ENCODE measurements around the gene CMPK2. TPM values are rescaled to one million over a fixed set of nuclear protein-coding genes. Genes with fewer than 3 reads are reported as not detected.
"Not testable (repeated sequence)": the region's sequence is repeated elsewhere in the genome, so short reads cannot be mapped to it uniquely, and the experiment has no call there.

The CMPK2 gene
- polyA plus RNA-seq, 2 donors: 0.71 to 0.96 TPM

DNA sequence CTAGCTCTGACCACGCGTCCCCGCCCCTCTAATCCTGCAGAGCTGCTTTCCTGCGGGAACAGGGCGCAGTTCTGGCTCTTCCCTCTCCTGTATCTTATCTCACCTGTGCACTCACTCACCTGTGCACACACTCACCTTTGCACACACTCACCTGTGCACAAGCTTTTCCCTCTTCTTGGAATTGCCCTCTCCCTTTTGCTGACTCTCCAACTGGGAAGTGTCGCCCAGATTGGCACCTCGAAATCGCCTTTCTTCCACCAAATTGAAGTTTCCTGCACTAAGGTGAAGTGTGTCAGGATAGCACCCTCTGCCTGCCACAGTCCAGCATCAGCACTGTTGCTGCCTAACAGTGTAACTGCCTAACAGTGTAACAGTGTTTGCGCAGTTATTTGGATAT lies 566 bp upstream of the CMPK2 start:
- 5 to 6% methylated on average over 9 of the region's 9 CpGs for WGBS, 2 donors
- Histone ChIP-seq H3K36me3 (ENCODE audit: control insufficient read depth in 2 of 2, insufficient read depth in 2 of 2, low read length in 1 of 2) (no peaks in the 10 kb centered on the region), H3K27ac (ENCODE audit: low read depth in 2 of 2, low read length in 1 of 2) (peak overlapping the region; percentile 66 to 74), H3K4me1 (ENCODE audit: control insufficient read depth in 2 of 2, insufficient read depth in 2 of 2, low read length in 1 of 2) (no peaks in the 10 kb centered on the region), H3K4me3 (ENCODE audit: low read depth in 1 of 2, low read length in 2 of 2) (peak overlapping the region; percentile 66 to 76), H3K9me3 (ENCODE audit: control insufficient read depth in 2 of 2, insufficient read depth in 1 of 2, low read depth in 1 of 2, low read length in 1 of 2) (no peaks in the 10 kb centered on the region), H3K27me3 (ENCODE audit: control insufficient read depth in 1 of 2, insufficient read depth in 2 of 2, low read length in 2 of 2) (no peaks in the 10 kb centered on the region)

DNA sequence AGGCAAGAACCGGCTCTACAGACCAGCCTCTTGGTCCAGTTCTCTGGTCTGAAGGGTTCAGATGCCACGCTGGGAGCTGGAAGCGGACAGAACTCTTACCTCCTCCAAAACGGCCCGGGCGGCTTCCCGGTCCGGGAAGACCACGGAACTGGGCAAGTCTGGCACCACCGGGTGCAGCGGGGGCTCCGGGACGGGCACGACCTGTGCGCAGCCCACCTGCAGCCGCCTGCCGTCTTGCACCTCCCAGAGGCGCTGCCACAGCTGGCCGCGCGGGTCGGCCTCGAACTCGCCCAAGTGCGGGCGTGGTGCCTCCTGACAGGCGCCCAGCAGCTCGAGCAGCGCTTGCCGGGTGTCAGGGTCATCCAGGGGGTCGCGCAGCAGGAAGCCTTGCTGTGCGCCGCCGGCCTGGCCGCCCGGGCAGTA lies 773 bp downstream of the CMPK2 start:
- Histone ChIP-seq H3K27me3 (ENCODE audit: control insufficient read depth in 1 of 2, insufficient read depth in 2 of 2, low read length in 2 of 2) (no peaks in the 10 kb centered on the region), H3K9me3 (ENCODE audit: control insufficient read depth in 2 of 2, insufficient read depth in 1 of 2, low read depth in 1 of 2, low read length in 1 of 2) (peaks cover 0 to 2% of the 10 kb centered on the region in 2 donors), H3K36me3 (ENCODE audit: control insufficient read depth in 2 of 2, insufficient read depth in 2 of 2, low read length in 1 of 2) (no peaks in the 10 kb centered on the region), H3K27ac (ENCODE audit: low read depth in 2 of 2, low read length in 1 of 2) (peak overlapping the region; percentile 66 to 74), H3K4me1 (ENCODE audit: control insufficient read depth in 2 of 2, insufficient read depth in 2 of 2, low read length in 1 of 2) (no peaks in the 10 kb centered on the region), H3K4me3 (ENCODE audit: low read depth in 1 of 2, low read length in 2 of 2) (peak overlapping the region; percentile 66 to 76)
- 8% methylated on average over 32 to 37 of the region's 37 CpGs for WGBS, 2 donors

DNA sequence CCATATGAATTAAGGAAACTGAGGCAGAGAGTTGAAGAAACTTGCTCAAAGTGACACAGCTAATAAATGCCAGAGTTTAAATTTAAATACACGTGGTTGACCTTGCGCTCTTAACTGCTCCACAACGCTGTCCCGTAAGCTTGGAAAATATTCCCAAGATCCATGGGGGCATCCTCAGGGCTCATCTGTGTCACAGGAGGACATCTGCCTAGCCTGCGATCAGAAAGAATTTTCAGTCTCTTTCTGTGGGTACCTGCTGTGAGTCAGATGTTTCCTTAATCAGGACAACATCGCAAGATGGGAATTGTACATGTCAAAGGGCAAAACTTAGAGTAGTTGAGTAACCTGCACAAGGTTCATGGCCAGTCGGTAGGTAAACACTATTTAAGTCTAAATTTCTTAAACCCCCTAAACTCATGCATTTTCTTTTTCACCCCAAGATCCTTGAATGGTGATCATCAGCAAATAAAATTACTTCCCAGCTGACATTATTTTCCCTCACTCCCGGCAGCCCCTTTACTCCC lies 1.4 kb downstream of the CMPK2 start:
- Histone ChIP-seq H3K27ac (ENCODE audit: low read depth in 2 of 2, low read length in 1 of 2) (peak overlapping the region in 1 of 2 donors; percentile 66), H3K9me3 (ENCODE audit: control insufficient read depth in 2 of 2, insufficient read depth in 1 of 2, low read depth in 1 of 2, low read length in 1 of 2) (peaks cover 0 to 2% of the 10 kb centered on the region in 2 donors), H3K4me1 (ENCODE audit: control insufficient read depth in 2 of 2, insufficient read depth in 2 of 2, low read length in 1 of 2) (no peaks in the 10 kb centered on the region), H3K4me3 (ENCODE audit: low read depth in 1 of 2, low read length in 2 of 2) (no peak overlapping the region), H3K36me3 (ENCODE audit: control insufficient read depth in 2 of 2, insufficient read depth in 2 of 2, low read length in 1 of 2) (no peaks in the 10 kb centered on the region), H3K27me3 (ENCODE audit: control insufficient read depth in 1 of 2, insufficient read depth in 2 of 2, low read length in 2 of 2) (no peaks in the 10 kb centered on the region)
- WGBS, 2 donors: 63 to 73% methylated on average over 8 of the region's 8 CpGs

DNA sequence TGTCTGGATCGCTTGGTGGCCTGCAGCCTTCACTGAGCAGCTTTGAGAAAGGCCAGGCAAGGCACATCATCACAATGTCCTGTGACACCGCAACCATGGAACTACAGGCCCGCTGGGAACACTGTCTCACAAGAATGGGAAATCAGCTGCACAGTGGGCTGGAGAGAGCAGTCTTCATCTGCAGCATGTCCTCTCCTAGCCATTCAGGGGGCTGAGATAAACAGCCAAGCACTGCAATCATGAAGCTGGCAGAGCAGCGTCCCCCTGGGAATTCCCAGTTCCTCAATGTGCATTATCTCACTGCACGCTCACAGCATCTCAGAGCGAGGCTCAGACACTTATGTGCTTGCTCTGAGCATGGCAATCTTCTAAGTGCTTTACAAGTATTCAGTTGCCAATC lies 1.9 kb downstream of the CMPK2 start:
- WGBS, 2 donors: 83 to 85% methylated on average over 6 of the region's 6 CpGs
- H3K36me3 ChIP-seq (ENCODE audit: control insufficient read depth in 2 of 2, insufficient read depth in 2 of 2, low read length in 1 of 2): no peaks in the 10 kb centered on the region
- H3K4me3 ChIP-seq (ENCODE audit: low read depth in 1 of 2, low read length in 2 of 2): no peak overlapping the region

DNA sequence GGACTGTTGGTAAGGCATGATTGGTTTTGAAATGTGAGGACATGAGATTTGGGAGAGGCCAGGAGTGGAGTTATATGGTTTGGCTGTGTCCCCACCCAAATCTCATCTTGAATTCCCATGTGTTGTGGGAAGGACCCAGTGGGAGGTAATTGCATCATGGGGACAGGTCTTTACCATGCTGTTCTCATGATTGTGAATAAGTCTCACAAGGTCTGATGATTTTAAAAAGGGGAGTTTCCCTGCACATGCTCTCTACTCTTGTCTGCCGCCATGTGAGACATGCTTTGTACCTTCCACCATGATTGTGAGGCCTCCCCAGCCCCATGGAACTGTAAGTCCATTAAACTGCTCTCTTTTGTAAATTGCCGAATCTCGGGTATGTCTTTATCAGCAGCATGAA lies 5.4 kb downstream of the CMPK2 start:
- Histone ChIP-seq H3K27me3 (ENCODE audit: control insufficient read depth in 1 of 2, insufficient read depth in 2 of 2, low read length in 2 of 2) (no peaks in the 10 kb centered on the region), H3K27ac (ENCODE audit: low read depth in 2 of 2, low read length in 1 of 2) (no peak overlapping the region), H3K4me1 (ENCODE audit: control insufficient read depth in 2 of 2, insufficient read depth in 2 of 2, low read length in 1 of 2) (no peaks in the 10 kb centered on the region), H3K9me3 (ENCODE audit: control insufficient read depth in 2 of 2, insufficient read depth in 1 of 2, low read depth in 1 of 2, low read length in 1 of 2) (peaks cover 0 to 2% of the 10 kb centered on the region in 2 donors), H3K4me3 (ENCODE audit: low read depth in 1 of 2, low read length in 2 of 2) (no peak overlapping the region), H3K36me3 (ENCODE audit: control insufficient read depth in 2 of 2, insufficient read depth in 2 of 2, low read length in 1 of 2) (no peaks in the 10 kb centered on the region)
- WGBS, 2 donors: 95 to 99% methylated on average over 3 of the region's 3 CpGs

More for the DNA sequence above, 1.9 kb downstream of the CMPK2 start:
- no peak overlapping the region for H3K27ac ChIP-seq (ENCODE audit: low read depth in 2 of 2, low read length in 1 of 2)
- H3K4me1 ChIP-seq (ENCODE audit: control insufficient read depth in 2 of 2, insufficient read depth in 2 of 2, low read length in 1 of 2): no peaks in the 10 kb centered on the region
- peaks cover 0 to 2% of the 10 kb centered on the region in 2 donors for H3K9me3 ChIP-seq (ENCODE audit: control insufficient read depth in 2 of 2, insufficient read depth in 1 of 2, low read depth in 1 of 2, low read length in 1 of 2)
- no peaks in the 10 kb centered on the region for H3K27me3 ChIP-seq (ENCODE audit: control insufficient read depth in 1 of 2, insufficient read depth in 2 of 2, low read length in 2 of 2)

DNA sequence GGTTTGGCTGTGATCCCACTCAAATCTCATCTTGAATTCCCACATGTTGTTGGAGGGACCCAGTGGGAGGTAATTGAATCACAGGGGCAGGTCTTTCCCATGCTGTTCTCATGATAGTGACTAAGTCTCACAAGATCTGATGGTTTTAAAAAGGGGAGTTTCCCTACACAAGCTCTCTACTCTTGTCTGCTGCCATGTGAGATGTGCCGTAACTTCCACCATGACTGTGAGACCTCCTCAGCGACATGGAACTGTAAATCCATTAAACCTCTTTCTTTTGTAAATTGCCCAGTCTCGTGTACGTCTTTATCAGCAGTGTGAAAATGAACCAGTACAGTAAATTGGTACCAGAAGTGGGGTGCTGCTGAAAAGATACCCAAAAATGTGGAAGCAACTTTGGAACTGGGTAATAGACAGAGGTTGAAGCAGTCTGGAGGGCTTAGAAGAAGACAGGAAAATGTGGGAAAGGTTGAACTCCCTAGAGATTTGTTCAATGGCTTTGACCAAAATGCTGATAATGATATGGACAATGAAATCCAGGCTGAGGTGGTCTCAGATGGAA lies 7.2 kb downstream of the CMPK2 start:
- not testable (repeated sequence) for H3K9me3 ChIP-seq (ENCODE audit: control insufficient read depth in 2 of 2, insufficient read depth in 1 of 2, low read depth in 1 of 2, low read length in 1 of 2); H3K4me3 ChIP-seq (ENCODE audit: low read depth in 1 of 2, low read length in 2 of 2); H3K4me1 ChIP-seq (ENCODE audit: control insufficient read depth in 2 of 2, insufficient read depth in 2 of 2, low read length in 1 of 2); H3K36me3 ChIP-seq (ENCODE audit: control insufficient read depth in 2 of 2, insufficient read depth in 2 of 2, low read length in 1 of 2); H3K27ac ChIP-seq (ENCODE audit: low read depth in 2 of 2, low read length in 1 of 2); H3K27me3 ChIP-seq (ENCODE audit: control insufficient read depth in 1 of 2, insufficient read depth in 2 of 2, low read length in 2 of 2)
- 94 to 98% methylated on average over 4 of the region's 4 CpGs for WGBS, 2 donors

DNA sequence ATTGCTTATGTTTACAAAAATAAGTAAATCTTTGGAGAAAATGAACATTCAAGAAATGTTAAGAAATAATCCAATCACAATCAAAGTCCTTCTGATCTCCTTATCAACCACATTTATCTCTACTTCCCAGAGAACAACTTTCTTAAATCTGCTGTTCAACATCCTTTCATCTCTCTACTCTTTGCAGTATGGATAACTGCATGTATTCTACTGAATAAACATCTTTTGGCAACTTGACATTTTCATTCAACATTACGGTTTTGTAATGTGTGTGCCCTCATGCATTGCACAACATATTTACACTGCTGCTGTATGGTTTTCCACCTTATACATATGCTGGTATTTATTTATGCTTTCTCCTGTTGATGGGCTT lies 9.2 kb downstream of the CMPK2 start:
- no peaks in the 10 kb centered on the region for H3K27me3 ChIP-seq (ENCODE audit: control insufficient read depth in 1 of 2, insufficient read depth in 2 of 2, low read length in 2 of 2)
- no peak overlapping the region for H3K27ac ChIP-seq (ENCODE audit: low read depth in 2 of 2, low read length in 1 of 2)
- WGBS, 2 donors: 62 to 67% methylated on average over 1 of the region's 1 CpG
- no peak overlapping the region for H3K4me3 ChIP-seq (ENCODE audit: low read depth in 1 of 2, low read length in 2 of 2)
- H3K36me3 ChIP-seq (ENCODE audit: control insufficient read depth in 2 of 2, insufficient read depth in 2 of 2, low read length in 1 of 2): no peaks in the 10 kb centered on the region
- peaks cover 0 to 2% of the 10 kb centered on the region in 2 donors for H3K9me3 ChIP-seq (ENCODE audit: control insufficient read depth in 2 of 2, insufficient read depth in 1 of 2, low read depth in 1 of 2, low read length in 1 of 2)
- no peaks in the 10 kb centered on the region for H3K4me1 ChIP-seq (ENCODE audit: control insufficient read depth in 2 of 2, insufficient read depth in 2 of 2, low read length in 1 of 2)

DNA sequence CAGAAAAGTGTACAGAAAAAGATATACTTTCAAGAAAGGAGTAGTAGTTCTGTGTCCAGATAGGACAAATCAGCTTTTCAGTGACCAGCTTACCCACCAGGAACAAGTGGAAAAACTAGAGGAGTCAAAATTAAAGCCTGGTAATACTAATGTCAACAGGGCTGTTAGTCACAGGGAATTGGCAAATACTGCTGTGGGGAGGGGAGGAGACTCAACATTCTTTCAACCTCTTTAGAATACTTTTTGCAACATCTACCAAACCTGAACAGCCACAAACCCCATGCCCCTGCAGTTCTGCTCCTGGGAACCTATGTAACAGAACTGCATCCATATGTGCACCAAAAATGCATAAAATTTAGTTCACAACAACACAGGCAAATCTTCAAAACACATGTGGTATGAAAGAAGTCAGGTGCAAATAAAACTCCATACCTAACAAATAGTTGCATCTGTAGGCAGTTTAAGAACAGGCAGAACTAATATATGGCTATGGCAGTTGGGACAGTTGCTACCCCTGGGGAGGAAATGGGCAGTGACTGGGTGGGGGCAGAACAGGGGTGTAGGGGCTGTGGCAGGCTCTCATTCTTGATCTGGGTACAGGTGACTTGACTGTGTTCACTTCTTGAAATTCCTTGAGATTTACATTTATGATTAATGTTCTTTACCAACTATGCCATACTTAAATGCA lies 9.7 kb downstream of the CMPK2 start:
- Histone ChIP-seq H3K36me3 (ENCODE audit: control insufficient read depth in 2 of 2, insufficient read depth in 2 of 2, low read length in 1 of 2) (no peaks in the 10 kb centered on the region), H3K27ac (ENCODE audit: low read depth in 2 of 2, low read length in 1 of 2) (no peak overlapping the region), H3K4me3 (ENCODE audit: low read depth in 1 of 2, low read length in 2 of 2) (no peak overlapping the region), H3K9me3 (ENCODE audit: control insufficient read depth in 2 of 2, insufficient read depth in 1 of 2, low read depth in 1 of 2, low read length in 1 of 2) (peaks cover 0 to 6% of the 10 kb centered on the region in 2 donors), H3K4me1 (ENCODE audit: control insufficient read depth in 2 of 2, insufficient read depth in 2 of 2, low read length in 1 of 2) (no peaks in the 10 kb centered on the region), H3K27me3 (ENCODE audit: control insufficient read depth in 1 of 2, insufficient read depth in 2 of 2, low read length in 2 of 2) (no peaks in the 10 kb centered on the region)

DNA sequence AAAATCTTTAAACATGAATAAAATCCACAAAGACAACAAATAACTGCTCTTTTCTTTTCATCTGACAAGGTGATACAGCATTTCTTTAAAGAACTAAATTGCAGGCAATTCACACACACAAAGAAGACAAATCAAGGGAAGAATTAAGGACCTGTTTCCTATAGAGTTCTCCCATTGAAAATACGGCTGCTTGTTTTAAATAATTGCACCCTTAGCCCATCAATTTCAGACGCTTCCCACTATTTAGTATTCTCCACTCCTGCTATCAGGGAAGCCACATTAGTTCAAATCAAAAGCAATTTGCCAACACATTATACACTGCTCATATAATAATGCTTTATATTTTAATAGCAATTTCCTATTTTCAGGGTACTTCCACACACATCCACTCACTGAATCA lies 11.3 kb downstream of the CMPK2 start:
- peaks cover 0 to 5% of the 10 kb centered on the region in 2 donors for H3K9me3 ChIP-seq (ENCODE audit: control insufficient read depth in 2 of 2, insufficient read depth in 1 of 2, low read depth in 1 of 2, low read length in 1 of 2)
- H3K36me3 ChIP-seq (ENCODE audit: control insufficient read depth in 2 of 2, insufficient read depth in 2 of 2, low read length in 1 of 2): no peaks in the 10 kb centered on the region
- no peaks in the 10 kb centered on the region for H3K27me3 ChIP-seq (ENCODE audit: control insufficient read depth in 1 of 2, insufficient read depth in 2 of 2, low read length in 2 of 2)
- WGBS, 2 donors: 79 to 95% methylated on average over 2 of the region's 2 CpGs
- no peak overlapping the region for H3K27ac ChIP-seq (ENCODE audit: low read depth in 2 of 2, low read length in 1 of 2)
- no peaks in the 10 kb centered on the region for H3K4me1 ChIP-seq (ENCODE audit: control insufficient read depth in 2 of 2, insufficient read depth in 2 of 2, low read length in 1 of 2)
- H3K4me3 ChIP-seq (ENCODE audit: low read depth in 1 of 2, low read length in 2 of 2): no peak overlapping the region

DNA sequence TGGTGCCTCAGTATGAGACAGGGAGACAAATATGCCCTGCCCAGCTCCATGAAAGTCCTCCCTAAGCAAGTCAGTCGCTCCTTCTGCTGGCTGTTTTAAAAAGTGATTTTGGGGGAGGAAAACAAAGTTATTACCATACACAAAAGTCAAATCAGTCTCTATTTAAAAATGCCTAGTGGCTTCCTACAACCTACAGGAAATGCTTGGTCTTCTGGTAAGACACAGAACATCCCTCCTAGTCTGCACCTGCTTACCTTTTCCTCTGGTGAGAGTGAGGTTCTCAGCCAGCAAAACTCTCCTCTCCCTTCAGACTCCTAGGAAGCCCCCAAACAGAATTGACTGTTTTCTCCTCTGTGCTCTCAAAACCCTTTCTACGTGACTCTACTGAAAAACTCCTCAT lies 13.5 kb downstream of the CMPK2 start:
- H3K27me3 ChIP-seq (ENCODE audit: control insufficient read depth in 1 of 2, insufficient read depth in 2 of 2, low read length in 2 of 2): no peaks in the 10 kb centered on the region
- no peak overlapping the region for H3K27ac ChIP-seq (ENCODE audit: low read depth in 2 of 2, low read length in 1 of 2)
- H3K36me3 ChIP-seq (ENCODE audit: control insufficient read depth in 2 of 2, insufficient read depth in 2 of 2, low read length in 1 of 2): peaks cover 0 to 2% of the 10 kb centered on the region in 2 donors
- peaks cover 2 to 11% of the 10 kb centered on the region in 2 donors for H3K9me3 ChIP-seq (ENCODE audit: control insufficient read depth in 2 of 2, insufficient read depth in 1 of 2, low read depth in 1 of 2, low read length in 1 of 2)
- H3K4me1 ChIP-seq (ENCODE audit: control insufficient read depth in 2 of 2, insufficient read depth in 2 of 2, low read length in 1 of 2): no peaks in the 10 kb centered on the region
- WGBS, 2 donors: 93 to 94% methylated on average over 2 of the region's 2 CpGs
- no peak overlapping the region for H3K4me3 ChIP-seq (ENCODE audit: low read depth in 1 of 2, low read length in 2 of 2)

All from esophagus (tissue), 2 donors.